Mesendoderm (in vitro differentiated cells): ENCODE measurements around the gene ARL4D.
"Not testable (repeated sequence)": the region's sequence is repeated elsewhere in the genome, so short reads cannot be mapped to it uniquely, and the experiment has no call there.

Source experiments
- DNase-seq: peaks from one replicate; pipeline ENCODE4 v3.0.0; 2013
- H2AK5ac ChIP-seq: 2 replicates; pipeline ENCODE4 v1.6.1; 2013; ENCODE audit warnings: low read length, inconsistent platforms
- H2BK120ac ChIP-seq: 2 replicates; pipeline ENCODE4 v1.6.1; 2013; ENCODE audit warnings: low read depth, mild to moderate bottlenecking, low read length, moderate library complexity, mixed read lengths
- H2BK15ac ChIP-seq: replicated peaks from 2 replicates; pipeline ENCODE4 v1.6.1; 2013; ENCODE audit warnings: low read depth, mild to moderate bottlenecking, moderate library complexity
- H2BK5ac ChIP-seq: 2 replicates; pipeline ENCODE4 v1.6.1; 2013; ENCODE audit warnings: low read length, inconsistent platforms
- H3K18ac ChIP-seq: 2 replicates; pipeline ENCODE4 v1.6.1; 2013; ENCODE audit warnings: mild to moderate bottlenecking, low read length, mixed read lengths
- H3K23ac ChIP-seq: one replicate; pipeline ENCODE4 v1.6.1; 2013; ENCODE audit warnings: low read length
- H3K27ac ChIP-seq: 2 replicates; pipeline ENCODE4 v1.5.1; 2013; ENCODE audit warnings: low read depth, mild to moderate bottlenecking, inconsistent platforms, low read length, moderate library complexity
- H3K27me3 ChIP-seq: 2 replicates; pipeline ENCODE4 v1.6.1; 2013; ENCODE audit warnings: low read length, control low read depth, mild to moderate bottlenecking, inconsistent platforms; ENCODE audit not compliant: insufficient read depth, poor library complexity
- H3K36me3 ChIP-seq: 2 replicates; pipeline ENCODE4 v1.6.1; 2013; ENCODE audit warnings: low read length, inconsistent platforms; ENCODE audit not compliant: control insufficient read depth, insufficient read depth
- H3K4ac ChIP-seq: one replicate; pipeline ENCODE4 v1.6.1; 2013; ENCODE audit warnings: low read depth, mild to moderate bottlenecking, low read length, moderate library complexity
- H3K4me1 ChIP-seq: 2 replicates; pipeline ENCODE4 v1.6.1; 2013; ENCODE audit warnings: low read depth, low read length, inconsistent platforms; ENCODE audit not compliant: control insufficient read depth
- H3K4me2 ChIP-seq: 2 replicates; pipeline ENCODE4 v1.6.1; 2013; ENCODE audit warnings: low read length
- H3K4me3 ChIP-seq: 2 replicates; pipeline ENCODE4 v1.5.1; 2013; ENCODE audit warnings: mild to moderate bottlenecking, low read length
- H3K56ac ChIP-seq: one replicate; pipeline ENCODE4 v1.6.1; 2013; ENCODE audit warnings: low read length
- H3K79me1 ChIP-seq: 2 replicates; pipeline ENCODE4 v1.6.1; 2013; ENCODE audit warnings: low read length, inconsistent platforms
- H3K79me2 ChIP-seq: 2 replicates; pipeline ENCODE4 v1.6.1; 2013; ENCODE audit warnings: mild to moderate bottlenecking, low read length; ENCODE audit not compliant: control insufficient read depth, insufficient read depth
- H3K9ac ChIP-seq: 2 replicates; pipeline ENCODE4 v1.6.1; 2013; ENCODE audit warnings: low read length, inconsistent platforms
- H4K5ac ChIP-seq: one replicate; pipeline ENCODE4 v1.6.1; 2013; ENCODE audit warnings: low read length
- H4K8ac ChIP-seq: one replicate; pipeline ENCODE4 v1.6.1; 2013; ENCODE audit warnings: low read depth, mild to moderate bottlenecking, control low read depth, low read length, moderate library complexity
- WGBS: extraction: QIAGEN DNeasy Blood & Tissue Kit; methylation state at CpG from one replicate; pipeline ENCODE4 v1.1.7; 2013; ENCODE audit warnings: low lambda C conversion rate, missing lambda C conversion rate; ENCODE audit not compliant: insufficient coverage; ENCODE audit errors: extremely low coverage; 5-methylcytosine and 5-hydroxymethylcytosine counted together

The ARL4D gene

DNA sequence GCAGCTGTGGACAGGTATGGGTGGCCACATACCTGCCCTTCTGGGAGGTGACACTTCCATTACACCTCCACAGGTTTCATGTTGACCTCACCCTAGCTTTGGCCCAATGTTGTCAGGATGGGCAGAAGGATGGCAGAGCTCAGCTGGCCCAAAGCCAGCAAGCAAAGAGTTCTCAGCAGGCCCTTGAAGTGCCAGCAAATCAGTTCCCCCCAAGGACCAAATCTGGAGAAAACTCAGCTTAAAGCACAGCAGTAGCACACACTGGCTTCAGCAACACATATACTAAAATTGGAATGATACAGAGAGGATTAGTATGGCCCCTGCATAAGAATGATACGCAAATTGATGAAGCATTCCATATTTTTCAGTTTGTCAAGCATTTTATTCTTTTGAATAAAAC lies 13.4 kb downstream of the ARL4D start:
- H3K56ac ChIP-seq, result peak overlapping the region; percentile 83
- H3K9ac ChIP-seq, result peak overlapping the region; percentile 21
- H2AK5ac ChIP-seq, result peak overlapping the region; percentile 20
- H3K36me3 ChIP-seq, result no peaks in the 10 kb centered on the region
- H3K79me1 ChIP-seq, result no peaks in the 10 kb centered on the region
- H2BK120ac ChIP-seq, result no peak overlapping the region
- H3K4me2 ChIP-seq, result no peak overlapping the region
- WGBS, result no CpG with 5 or more reads among the region's 1 CpG
- no peaks in the 10 kb centered on the region for H3K79me2 ChIP-seq
- H3K4me3 ChIP-seq, result no peak overlapping the region
- no peak overlapping the region for H3K4ac ChIP-seq
- peaks cover 19% of the 10 kb centered on the region for H3K4me1 ChIP-seq
- no peak overlapping the region for H4K5ac ChIP-seq
- H3K27me3 ChIP-seq, result no peaks in the 10 kb centered on the region
- no peak overlapping the region for H3K18ac ChIP-seq
- DNase-seq, result no peak
- H2BK5ac ChIP-seq, result peak overlapping the region; percentile 39
- H2BK15ac ChIP-seq, result no peak overlapping the region
- H4K8ac ChIP-seq, result no peak overlapping the region
- no peak overlapping the region for H3K23ac ChIP-seq
- no peak overlapping the region for H3K27ac ChIP-seq

DNA sequence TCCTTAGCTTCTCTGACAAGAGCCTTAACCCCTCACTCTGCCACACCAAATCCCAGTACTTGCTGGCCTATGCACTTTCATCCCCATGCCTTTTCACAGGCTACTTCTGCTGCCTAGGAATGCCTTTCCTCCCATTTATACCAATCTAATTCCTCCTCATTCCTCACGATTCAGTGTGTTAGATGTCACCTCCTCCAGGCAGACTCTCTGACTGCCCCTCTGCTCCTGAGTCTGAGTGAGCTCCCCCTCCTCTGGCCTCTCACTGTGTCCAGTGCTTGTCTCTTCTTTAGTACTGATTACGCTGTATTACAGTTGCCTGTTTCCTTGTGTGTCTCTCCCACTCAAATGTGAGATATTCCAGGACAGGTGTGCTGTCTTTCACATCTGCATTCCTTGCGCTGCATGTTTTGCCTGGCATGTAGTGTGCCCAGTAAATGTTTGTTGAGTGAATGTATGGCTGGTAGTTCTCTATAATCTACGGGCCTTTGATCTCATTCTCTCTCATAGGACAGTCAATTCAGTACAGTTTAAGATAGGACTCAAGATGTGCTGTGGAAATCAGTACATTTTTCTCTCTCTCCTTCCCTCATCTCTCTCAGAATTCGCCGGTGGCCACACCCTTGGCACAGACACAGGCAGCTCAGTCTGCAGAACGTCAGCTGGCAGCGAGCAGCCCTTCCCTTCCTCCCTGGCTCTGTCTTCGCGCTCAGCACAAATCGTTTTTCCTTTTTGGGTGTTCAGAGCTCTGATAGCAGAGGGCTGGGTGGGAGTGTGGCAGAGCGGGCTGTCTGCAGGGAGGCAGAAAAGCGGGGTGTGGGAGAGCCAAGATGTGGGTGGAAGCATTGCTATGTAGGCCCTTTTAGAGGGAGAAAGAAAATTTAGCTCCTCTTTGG lies 18.5 kb downstream of the ARL4D start:
- Histone ChIP-seq H2BK5ac (no peak overlapping the region), H3K4me1 (peaks cover under 1% of the 10 kb centered on the region), H3K27me3 (no peaks in the 10 kb centered on the region), H3K56ac (no peak overlapping the region), H3K18ac (no peak overlapping the region), H2AK5ac (no peak overlapping the region), H3K36me3 (no peaks in the 10 kb centered on the region), H2BK15ac (no peak overlapping the region), H3K4me3 (no peak overlapping the region), H2BK120ac (no peak overlapping the region), H3K79me2 (no peaks in the 10 kb centered on the region), H3K79me1 (no peaks in the 10 kb centered on the region), H3K23ac (no peak overlapping the region), H3K27ac (no peak overlapping the region), H3K4me2 (no peak overlapping the region), H4K8ac (no peak overlapping the region), H3K4ac (no peak overlapping the region), H3K9ac (no peak overlapping the region), H4K5ac (no peak overlapping the region)
- no CpG with 5 or more reads among the region's 13 CpGs for WGBS
- no peak for DNase-seq

DNA sequence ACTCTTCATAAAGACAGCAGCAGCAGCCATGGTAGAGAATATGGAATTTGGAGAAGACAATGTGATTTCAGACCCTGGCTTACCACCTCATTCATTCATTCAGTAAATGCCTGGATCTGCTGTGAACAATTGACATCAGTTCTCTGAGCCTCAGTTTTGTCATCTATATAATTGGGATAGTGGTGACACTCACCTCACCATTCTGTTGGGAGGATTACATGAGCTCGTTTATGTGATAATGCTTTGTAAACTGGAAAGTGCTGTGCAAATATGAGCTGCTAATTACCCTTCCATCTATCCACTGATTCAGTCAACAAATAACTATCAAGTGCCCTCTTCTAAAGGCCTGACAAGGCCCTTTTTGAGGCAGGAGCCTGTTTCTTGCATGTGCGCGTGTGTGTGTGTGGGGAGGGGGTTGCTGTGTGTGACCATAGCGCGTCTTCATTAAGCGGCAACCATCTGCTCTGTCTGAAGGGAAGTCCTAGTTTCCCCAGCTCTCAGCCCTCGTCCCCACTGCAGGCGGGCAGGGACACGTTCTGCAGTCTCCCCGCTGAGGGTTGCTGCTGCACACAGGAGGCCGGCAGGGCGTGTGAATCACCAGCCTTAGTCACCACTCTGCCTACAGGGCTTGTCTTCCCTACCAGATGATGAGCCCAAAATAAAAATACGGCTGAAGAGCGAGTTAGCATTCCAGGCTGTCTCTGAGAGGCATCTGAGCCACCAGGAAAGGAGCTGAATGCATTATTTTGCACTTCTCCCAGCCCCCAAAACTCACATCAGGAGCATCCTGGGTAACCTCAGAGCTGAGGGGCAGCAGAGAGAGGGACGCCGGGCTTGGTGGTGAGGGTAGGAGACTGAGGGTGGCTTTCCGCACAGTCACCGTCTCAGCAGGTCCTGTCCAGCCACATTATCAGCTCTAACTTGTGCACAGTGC lies 19.9 kb downstream of the ARL4D start:
- Histone ChIP-seq H3K27ac (no peak overlapping the region), H4K8ac (no peak overlapping the region)
- no CpG with 5 or more reads among the region's 18 CpGs for WGBS

GRCh38 chr17:43419375-43419882 lies 20.6 kb downstream of the ARL4D start:
- H3K4ac ChIP-seq, H3K36me3 ChIP-seq, H3K9ac ChIP-seq, H2BK120ac ChIP-seq, H3K18ac ChIP-seq, H3K4me2 ChIP-seq, H3K4me3 ChIP-seq, H3K4me1 ChIP-seq, H3K23ac ChIP-seq, H2BK5ac ChIP-seq, DNase-seq, H4K8ac ChIP-seq, H2AK5ac ChIP-seq, H3K79me1 ChIP-seq, H3K27me3 ChIP-seq, H3K56ac ChIP-seq, H3K79me2 ChIP-seq, H3K27ac ChIP-seq, H4K5ac ChIP-seq, H2BK15ac ChIP-seq: not testable (repeated sequence)
- no CpG with 5 or more reads among the region's 17 CpGs for WGBS

More for the DNA sequence above, 19.9 kb downstream of the ARL4D start:
- Histone ChIP-seq H3K79me1 (no peaks in the 10 kb centered on the region), H3K4me3 (no peak overlapping the region), H3K18ac (no peak overlapping the region), H2BK120ac (no peak overlapping the region), H3K9ac (no peak overlapping the region), H2BK5ac (no peak overlapping the region), H4K5ac (no peak overlapping the region), H3K36me3 (no peaks in the 10 kb centered on the region), H3K79me2 (no peaks in the 10 kb centered on the region), H3K23ac (no peak overlapping the region), H2BK15ac (no peak overlapping the region), H3K27me3 (no peaks in the 10 kb centered on the region), H3K56ac (no peak overlapping the region), H3K4me1 (no peaks in the 10 kb centered on the region), H3K4me2 (no peak overlapping the region), H3K4ac (no peak overlapping the region), H2AK5ac (no peak overlapping the region)
- peak; percentile 77 for DNase-seq

- H3K36me3 ChIP-seq, result no peaks in the 10 kb centered on the region
- no peak overlapping the region for H3K23ac ChIP-seq
- H3K4me2 ChIP-seq, result no peak overlapping the region
- DNase-seq, result no peak
- no peak overlapping the region for H3K4me3 ChIP-seq
- no peak overlapping the region for H4K5ac ChIP-seq
- no peak overlapping the region for H2BK15ac ChIP-seq
- H3K4ac ChIP-seq, result no peak overlapping the region
- no peak overlapping the region for H4K8ac ChIP-seq
- no peaks in the 10 kb centered on the region for H3K79me1 ChIP-seq
- no peaks in the 10 kb centered on the region for H3K27me3 ChIP-seq
- no peak overlapping the region for H2BK120ac ChIP-seq
- H2BK5ac ChIP-seq, result no peak overlapping the region
- no peak overlapping the region for H3K18ac ChIP-seq
- no peak overlapping the region for H2AK5ac ChIP-seq
- H3K27ac ChIP-seq, result no peak overlapping the region
- no peaks in the 10 kb centered on the region for H3K79me2 ChIP-seq
- H3K9ac ChIP-seq, result no peak overlapping the region
- H3K56ac ChIP-seq, result no peak overlapping the region
- no CpG with 5 or more reads among the region's 6 CpGs for WGBS
- H3K4me1 ChIP-seq, result no peaks in the 10 kb centered on the region
Observed at GRCh38 chr17:43423777-43424455, 25.1 kb downstream of the ARL4D start.
